ENCODE measurements around the gene CCR5.

DNA sequence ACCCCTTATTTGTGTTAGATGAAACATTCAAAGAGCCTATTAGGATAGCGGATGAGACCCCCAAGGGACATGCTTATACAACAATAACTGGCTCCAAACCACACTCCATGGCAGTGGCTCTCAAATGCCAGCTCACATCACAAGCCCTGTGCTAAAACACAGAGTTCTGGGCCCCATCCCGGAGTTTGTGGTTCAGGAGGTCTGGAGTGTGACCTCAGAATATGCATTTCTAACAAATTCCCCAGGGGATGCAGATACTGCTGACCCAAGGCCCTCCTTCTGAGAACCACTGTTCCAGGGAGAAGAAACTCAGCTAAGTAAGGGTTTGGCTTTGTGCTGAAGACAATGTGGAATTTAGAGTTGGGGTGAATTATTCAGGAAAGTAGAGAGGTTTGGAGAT lies 39.9 kb downstream of the CCR5 start:
- TF ChIP-seq POLR2A (IDR thresholded peaks at IDR 0.05), result no peak
- TF ChIP-seq, protein P1, sequence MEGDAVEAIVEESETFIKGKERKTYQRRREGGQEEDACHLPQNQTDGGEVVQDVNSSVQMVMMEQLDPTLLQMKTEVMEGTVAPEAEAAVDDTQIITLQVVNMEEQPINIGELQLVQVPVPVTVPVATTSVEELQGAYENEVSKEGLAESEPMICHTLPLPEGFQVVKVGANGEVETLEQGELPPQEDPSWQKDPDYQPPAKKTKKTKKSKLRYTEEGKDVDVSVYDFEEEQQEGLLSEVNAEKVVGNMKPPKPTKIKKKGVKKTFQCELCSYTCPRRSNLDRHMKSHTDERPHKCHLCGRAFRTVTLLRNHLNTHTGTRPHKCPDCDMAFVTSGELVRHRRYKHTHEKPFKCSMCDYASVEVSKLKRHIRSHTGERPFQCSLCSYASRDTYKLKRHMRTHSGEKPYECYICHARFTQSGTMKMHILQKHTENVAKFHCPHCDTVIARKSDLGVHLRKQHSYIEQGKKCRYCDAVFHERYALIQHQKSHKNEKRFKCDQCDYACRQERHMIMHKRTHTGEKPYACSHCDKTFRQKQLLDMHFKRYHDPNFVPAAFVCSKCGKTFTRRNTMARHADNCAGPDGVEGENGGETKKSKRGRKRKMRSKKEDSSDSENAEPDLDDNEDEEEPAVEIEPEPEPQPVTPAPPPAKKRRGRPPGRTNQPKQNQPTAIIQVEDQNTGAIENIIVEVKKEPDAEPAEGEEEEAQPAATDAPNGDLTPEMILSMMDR (IDR thresholded peaks at IDR 0.05), result no peak
